ENCODE results near the gene XIRP1. TPM values are rescaled to one million over a fixed set of nuclear protein-coding genes. Genes with fewer than 3 reads are reported as not detected.

The XIRP1 gene
- total RNA-seq, 6 experiments from 2014 or later = 0.05 to 0.43 (median 0.07) TPM; not detected in 1

GRCh38 chr3:39203402-39203801, 11.0 kb upstream of the XIRP1 start:
- no peaks in the 10 kb centered on the region for H3K4me1 ChIP-seq
- DNase-seq (no peak), ATAC-seq (no peak)
- no peak for TF ChIP-seq POLR2A (IDR thresholded peaks at IDR 0.05)
- no peak for TF ChIP-seq CTCF (IDR thresholded peaks at IDR 0.05)
- 63% methylated on average over 4 of the region's 4 CpGs for WGBS (ENCODE audit: insufficient coverage, low coverage, low lambda C conversion rate, missing lambda C conversion rate)
- no peaks in the 10 kb centered on the region for H3K9me3 ChIP-seq
- no peak overlapping the region for H3K4me3 ChIP-seq
- no peaks in the 10 kb centered on the region for H3K36me3 ChIP-seq
- H3K27ac ChIP-seq = no peak overlapping the region
- no peaks in the 10 kb centered on the region for H3K27me3 ChIP-seq
- intact Hi-C loops (cut with DNase I) = loop anchor here in 1 of 2 donors (5.0 kb wide), 1 partner anchor 74 kb away; no protein-coding TSS in a partner anchor

- WGBS (ENCODE audit: insufficient coverage, low coverage, low lambda C conversion rate, missing lambda C conversion rate) = 100% methylated on average over 1 of the region's 3 CpGs
- no peak overlapping the region for H3K27ac ChIP-seq
- no peaks in the 10 kb centered on the region for H3K36me3 ChIP-seq
- no peaks in the 10 kb centered on the region for H3K4me1 ChIP-seq
- H3K9me3 ChIP-seq = no peaks in the 10 kb centered on the region
- ATAC-seq = peak in 3 of 4 donors; percentile 38 to 44 (median 38)
- intact Hi-C loops (cut with DNase I) = loop anchor here in 1 of 2 donors (5.0 kb wide), 1 partner anchor 75 kb away; no protein-coding TSS in a partner anchor
- no peaks in the 10 kb centered on the region for H3K27me3 ChIP-seq
- DNase-seq = no peak
- no peak overlapping the region for H3K4me3 ChIP-seq
- no peak for TF ChIP-seq CTCF (IDR thresholded peaks at IDR 0.05)
- no peak for TF ChIP-seq POLR2A (IDR thresholded peaks at IDR 0.05)
Measured at GRCh38 chr3:39202094-39202493, 9.7 kb upstream of the XIRP1 start.

GRCh38 chr3:39196671-39197356, 4.4 kb upstream of the XIRP1 start:
- WGBS (ENCODE audit: insufficient coverage, low coverage, low lambda C conversion rate, missing lambda C conversion rate) = 51% methylated on average over 6 of the region's 6 CpGs
- peak in 2 of 4 donors; percentile 13 to 28 for ATAC-seq
- intact Hi-C loops (cut with DNase I) = loop anchor here in 1 of 2 donors (10.0 kb wide), 1 partner anchor 178 kb away; no protein-coding TSS in a partner anchor

GRCh38 chr3:39196034-39196433, 3.6 kb upstream of the XIRP1 start:
- ATAC-seq (no peak), DNase-seq (no peak)
- 73% methylated on average over 3 of the region's 3 CpGs for WGBS (ENCODE audit: insufficient coverage, low coverage, low lambda C conversion rate, missing lambda C conversion rate)
- TF ChIP-seq POLR2A (IDR thresholded peaks at IDR 0.05) (no peak), CTCF (IDR thresholded peaks at IDR 0.05) (no peak)
- Histone ChIP-seq H3K4me1 (no peaks in the 10 kb centered on the region), H3K36me3 (no peaks in the 10 kb centered on the region), H3K27ac (no peak overlapping the region), H3K27me3 (no peaks in the 10 kb centered on the region), H3K9me3 (no peaks in the 10 kb centered on the region), H3K4me3 (no peak overlapping the region)
- intact Hi-C loops (cut with DNase I) = loop anchor here in 1 of 2 donors (10.0 kb wide), 1 partner anchor 179 kb away; no protein-coding TSS in a partner anchor

More at GRCh38 chr3:39196671-39197356, 4.4 kb upstream of the XIRP1 start:
- no peak for TF ChIP-seq POLR2A (IDR thresholded peaks at IDR 0.05)
- TF ChIP-seq CTCF (IDR thresholded peaks at IDR 0.05) = no peak
- H3K27ac ChIP-seq = no peak overlapping the region
- no peak for DNase-seq
- no peak overlapping the region for H3K4me3 ChIP-seq
- H3K9me3 ChIP-seq = no peaks in the 10 kb centered on the region
- no peaks in the 10 kb centered on the region for H3K36me3 ChIP-seq
- no peaks in the 10 kb centered on the region for H3K4me1 ChIP-seq
- no peaks in the 10 kb centered on the region for H3K27me3 ChIP-seq
